ENCODE measurements around the gene SEPTIN7.
"Not testable (repeated sequence)": the region's sequence is repeated elsewhere in the genome, so short reads cannot be mapped to it uniquely, and the experiment has no call there.

The SEPTIN7 gene

DNA sequence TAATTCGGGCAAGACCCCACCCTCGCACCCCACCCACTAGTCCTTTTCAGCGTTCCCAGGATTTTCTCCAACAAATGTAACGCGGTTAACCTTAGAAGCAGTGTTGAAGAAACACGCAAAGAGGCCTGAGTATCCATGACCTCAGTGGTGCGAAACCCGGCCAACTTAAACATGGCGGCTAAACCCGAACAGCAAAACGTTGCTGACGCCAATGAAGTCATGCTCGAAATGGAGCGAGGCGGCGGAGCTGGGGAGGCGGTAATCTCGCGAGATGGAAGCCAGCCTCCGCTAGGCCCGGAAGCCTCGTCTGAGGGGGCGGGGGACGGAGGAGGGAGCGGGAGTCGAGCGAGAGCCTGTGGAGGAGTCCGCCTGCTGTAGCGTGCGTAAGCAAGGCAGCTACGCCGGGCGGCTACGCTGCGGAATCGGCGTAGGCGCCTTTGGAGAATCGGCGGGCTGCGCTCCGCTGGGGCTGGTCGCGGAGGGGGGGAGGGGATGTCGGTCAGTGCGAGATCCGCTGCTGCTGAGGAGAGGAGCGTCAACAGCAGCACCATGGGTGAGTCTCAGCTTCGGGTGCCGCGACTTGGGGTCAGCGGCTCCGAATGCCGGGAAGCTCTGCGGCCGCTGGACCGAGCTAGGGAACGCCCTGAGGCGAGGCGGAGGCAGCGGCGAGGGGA lies at the start of gene SEPTIN7:
Gene SEPTIN7, plus strand, starts transcription at position 340 of the 674 bp plus-strand sequence. Its CDS starts 153 bp downstream, at position 493.
- DNase-seq (ENCODE audit: low spot score) = peak; percentile 99

DNA sequence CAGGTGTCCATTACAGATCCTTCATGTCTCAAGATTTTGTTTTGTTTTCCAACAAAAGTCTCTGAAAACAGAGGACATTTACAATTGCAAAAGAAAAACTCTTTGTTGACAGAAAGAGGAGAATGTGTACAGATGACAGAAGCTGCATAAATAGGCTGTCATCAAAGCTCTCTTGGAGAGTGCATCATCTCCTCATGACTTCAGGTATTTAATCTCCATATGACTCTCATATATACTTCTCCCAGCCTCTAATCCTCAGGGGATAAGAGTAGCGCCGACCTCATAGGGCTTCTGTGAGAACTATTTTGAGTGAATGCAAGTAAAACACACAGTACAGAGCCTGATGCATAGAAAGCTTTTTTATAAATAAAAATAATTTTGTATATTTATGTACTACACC lies 48.1 kb upstream of the SEPTIN7 start:
- no peak for DNase-seq (ENCODE audit: low spot score)

DNA sequence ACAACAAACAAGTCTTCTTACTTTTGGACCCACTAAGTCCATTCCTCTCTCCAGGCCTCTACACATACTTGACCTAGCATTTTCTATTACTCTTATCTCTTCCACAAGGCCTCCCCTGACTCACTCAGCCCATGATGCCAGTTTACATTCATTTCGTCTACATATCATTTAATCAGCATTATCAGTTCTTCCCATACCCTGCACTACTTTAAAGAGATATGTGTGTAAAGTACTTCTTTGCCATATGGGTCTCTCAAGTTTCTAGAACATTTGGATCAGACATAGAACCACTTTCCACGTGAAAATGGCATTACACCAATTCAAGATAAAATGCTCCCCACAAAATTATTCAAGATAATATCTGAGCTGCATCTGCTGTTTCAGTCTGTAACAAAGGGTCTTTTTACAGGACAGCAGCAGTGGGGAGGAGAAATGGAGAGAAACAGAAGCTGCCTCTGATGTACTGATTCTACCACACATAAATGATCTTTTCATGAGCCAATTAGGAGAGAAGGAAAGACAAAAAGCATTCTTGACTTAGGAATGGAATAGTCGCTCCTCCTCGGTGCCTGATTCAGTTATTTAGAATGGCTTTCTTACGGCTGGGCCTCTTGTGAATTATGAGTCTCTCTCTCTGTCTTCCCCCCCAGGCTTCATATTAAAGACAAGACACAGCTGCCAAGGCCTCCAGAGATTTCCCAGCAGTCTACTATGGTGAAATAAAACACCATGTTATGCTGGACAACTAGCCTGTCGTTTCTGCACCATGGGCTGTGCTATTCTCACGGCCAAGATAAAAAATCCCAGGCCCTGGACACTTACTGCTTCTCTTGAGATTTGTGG lies 46.9 kb upstream of the SEPTIN7 start:
- DNase-seq (ENCODE audit: low spot score) = no peak

DNA sequence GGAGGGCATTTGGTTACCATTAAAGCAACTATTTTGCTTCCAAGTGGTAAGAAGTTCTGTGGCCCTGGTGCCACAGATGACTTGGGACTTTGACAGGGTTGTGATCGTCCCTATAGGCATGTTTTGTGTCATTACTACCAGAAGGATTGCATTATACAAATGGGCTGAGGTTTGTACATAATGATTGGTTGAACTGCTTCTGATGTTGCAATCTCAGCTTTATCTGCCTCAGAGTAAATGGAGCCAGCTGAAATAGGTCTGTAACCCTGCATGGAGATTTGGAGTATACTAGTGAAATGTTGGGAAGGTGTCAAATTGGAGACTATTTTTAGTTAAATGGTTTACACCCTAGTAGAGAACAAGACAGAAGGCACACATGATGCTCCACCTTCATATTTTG lies 46.1 kb upstream of the SEPTIN7 start:
- no peak for DNase-seq (ENCODE audit: low spot score)

DNA sequence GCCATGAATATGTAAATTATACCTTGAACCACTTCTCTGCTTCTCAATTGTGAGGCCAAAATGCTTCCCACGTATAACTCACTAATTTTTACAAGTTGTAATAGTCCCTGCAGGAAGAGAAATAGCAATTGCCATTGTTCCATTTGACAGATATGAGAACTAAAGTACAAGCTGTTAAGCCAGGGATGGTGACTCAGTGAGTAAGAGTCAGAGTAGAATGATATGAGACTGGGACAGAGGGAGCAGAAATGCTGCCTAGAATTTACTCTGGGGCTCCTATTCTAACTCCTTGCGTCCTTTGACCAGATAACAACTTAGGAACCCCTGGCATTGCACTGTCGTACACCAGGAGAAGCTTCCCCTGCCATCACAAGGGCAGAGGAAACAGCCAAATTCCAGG lies 45.1 kb upstream of the SEPTIN7 start:
- DNase-seq (ENCODE audit: low spot score) = no peak

DNA sequence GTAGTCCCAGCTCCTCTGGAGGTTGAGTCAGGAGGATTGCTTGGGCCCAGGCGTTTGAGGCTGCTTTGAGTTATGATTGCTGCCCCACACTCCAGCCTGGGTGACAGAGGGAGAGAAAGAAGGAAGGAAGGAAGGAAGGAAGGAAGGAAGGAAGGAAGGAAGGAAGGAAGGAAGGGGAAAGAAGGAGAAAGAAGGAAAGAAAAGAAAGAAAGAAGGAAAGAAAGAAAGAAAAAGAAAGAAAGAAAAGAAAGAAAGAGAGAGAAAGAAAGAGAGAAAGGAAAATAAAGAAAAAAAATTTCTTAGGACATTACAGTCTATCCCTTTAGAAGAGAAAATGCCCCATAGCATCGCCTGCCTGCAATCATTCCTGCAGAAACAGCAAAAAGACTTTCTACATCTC lies 44.4 kb upstream of the SEPTIN7 start:
- not testable (repeated sequence) for DNase-seq (ENCODE audit: low spot score)

DNA sequence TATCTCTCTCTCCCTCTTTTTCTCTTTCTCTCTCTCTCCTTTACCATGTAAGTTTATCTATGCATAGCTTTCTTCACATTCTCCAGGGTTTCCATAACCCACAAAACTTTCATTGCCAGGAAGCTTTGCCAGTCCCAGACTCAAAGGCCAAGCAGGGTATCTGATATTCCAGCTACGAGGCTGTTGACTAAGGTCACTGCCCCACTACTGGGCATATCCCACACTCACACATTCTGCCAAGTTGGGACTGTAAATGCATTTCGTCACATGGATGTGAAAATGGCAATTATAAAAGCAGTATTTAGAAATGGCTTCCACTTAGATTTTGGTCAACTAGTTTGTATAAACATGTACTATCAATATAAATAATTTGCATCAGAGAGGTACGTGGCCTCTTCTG lies 43.3 kb upstream of the SEPTIN7 start:
- DNase-seq (ENCODE audit: low spot score) = no peak

DNA sequence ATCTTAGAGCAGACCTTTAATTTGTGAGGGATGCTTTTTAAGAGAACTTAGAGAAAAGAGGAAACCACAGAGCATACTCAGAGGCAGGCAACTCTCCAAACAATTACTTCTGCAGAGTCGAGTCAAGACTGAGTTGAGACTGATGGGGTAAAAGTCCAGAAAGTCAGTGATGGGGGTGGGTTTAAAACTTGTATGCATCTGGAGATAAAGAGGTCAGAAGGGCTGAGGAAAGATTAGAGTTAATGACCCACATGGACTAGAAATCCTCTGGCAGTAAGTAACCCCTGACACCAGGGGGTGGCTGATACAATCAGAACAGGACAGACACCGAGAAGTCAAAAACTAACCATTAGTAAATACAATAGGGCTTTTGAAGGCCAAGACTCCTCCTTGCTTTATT lies 42.4 kb upstream of the SEPTIN7 start:
- DNase-seq (ENCODE audit: low spot score) = no peak

DNA sequence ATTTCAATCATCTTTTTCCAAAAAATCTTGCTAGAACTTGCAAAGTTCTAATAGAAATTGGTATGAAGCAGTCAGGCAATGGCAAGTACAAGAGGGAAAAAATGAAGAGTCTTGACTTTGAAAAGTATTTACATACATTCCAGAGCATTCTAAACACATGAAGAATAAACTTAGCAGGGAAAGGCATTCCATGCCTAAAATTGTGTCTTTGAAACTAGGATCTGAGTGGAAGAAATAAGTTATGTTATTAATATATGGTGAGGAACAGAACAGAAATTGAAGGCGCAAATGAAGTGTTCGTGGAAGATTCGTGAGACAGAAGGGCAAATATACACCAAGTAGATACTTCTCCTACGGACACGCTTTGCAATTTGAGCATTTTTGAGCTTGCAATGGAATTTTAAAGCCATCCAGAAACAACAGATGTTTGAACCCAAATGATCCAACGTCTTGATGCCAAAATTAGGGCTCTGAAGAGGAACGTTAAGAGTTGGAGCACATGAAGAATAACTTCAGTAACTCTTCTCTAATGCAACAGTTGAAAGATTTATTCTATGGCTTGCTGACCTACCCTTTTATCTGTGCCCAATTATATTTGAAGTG lies 40.6 kb upstream of the SEPTIN7 start:
- no peak for DNase-seq (ENCODE audit: low spot score)

DNA sequence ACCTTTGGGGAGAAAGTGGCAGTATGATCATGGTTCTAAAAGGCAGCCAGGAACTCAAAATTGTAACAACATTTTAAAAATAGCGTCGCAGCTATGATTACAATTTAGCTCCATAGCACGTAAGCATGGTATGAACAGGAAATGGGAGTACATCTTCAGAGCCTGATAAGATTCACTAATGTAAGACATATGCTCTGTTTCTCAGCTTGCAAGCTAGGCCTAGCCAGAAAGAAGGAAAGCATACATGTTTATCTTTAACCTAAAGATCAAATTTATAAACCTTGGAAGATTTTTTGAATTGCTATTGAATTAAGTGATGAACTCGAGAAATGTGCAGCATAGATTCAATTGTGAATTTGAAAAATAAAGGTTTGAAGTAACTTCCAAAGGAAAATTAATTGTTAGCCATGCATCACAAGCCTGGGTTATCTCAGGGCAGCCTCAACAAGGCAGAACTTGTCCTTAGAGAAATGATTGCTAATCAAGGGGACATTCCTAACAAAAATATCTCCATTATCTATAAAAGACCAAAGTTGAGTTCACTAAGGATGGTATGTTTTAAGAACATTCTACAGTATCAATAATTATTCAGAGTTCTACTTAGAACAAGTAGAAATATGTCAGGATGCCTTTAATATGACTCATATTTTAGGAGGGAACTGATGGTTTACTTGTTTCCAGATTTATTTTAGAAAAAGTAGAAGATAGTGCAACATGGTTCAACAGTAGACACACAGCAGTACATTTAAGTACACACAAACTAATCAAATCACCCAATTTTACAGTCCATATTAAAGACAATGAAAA lies 38.8 kb upstream of the SEPTIN7 start:
- DNase-seq (ENCODE audit: low spot score) = no peak

DNA sequence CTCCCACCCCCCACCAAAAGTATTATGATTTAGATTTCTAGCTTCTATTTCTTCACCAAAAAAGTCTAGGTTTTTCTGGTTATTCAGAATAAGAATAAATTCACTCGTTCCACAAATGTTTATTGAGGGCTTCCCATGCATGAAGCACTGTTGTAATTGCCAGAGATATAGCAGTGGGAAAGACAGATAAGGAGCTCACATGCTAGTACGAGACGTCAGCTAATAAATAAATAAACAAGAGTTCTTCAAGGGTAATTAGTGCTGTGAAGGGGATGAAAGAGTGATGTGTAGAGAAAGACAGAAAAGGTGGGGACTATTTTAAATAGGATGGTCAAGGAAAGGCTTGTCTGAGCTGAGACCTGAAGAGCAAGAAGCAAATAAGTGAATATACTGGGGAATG lies 38.1 kb upstream of the SEPTIN7 start:
- DNase-seq (ENCODE audit: low spot score) = no peak

DNA sequence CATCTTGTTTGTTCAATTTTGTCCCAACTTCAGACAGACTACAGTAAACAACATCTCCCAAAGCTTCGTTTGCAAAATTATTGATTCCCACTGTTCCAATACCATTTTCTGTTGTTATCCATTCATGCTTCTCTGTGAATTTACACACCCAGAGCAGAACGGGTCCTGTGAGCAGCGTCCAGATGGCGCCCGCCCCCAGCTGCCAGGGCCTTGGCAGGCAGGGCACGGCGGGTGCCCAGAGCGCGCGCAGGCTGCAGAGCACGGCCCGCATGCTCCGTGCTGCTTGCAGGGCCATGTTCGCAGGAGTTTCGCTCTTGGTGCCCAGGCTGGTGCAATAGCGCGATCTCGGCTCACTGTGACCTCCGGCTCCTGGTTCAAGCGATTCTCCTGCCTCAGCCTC lies 32.5 kb upstream of the SEPTIN7 start:
- DNase-seq (ENCODE audit: low spot score) = no peak

DNA sequence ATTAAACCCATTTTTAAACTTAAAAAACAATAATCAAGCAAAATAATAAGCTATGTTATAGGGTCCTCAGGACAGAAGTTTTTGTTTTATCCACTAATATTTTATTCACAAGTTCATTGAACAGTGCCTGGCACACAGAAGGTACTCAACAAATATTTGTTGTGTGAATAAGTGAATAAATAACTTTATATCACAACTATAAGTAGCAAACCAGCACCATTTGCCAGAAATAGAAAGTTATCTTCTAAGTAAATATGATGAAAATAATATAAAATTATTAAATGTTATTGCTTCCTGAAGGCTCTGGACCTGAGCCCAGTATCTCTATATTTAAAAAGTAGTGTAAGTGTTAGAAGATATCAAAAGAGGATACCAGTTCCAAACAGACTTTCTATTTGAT lies 29.1 kb upstream of the SEPTIN7 start:
- DNase-seq (ENCODE audit: low spot score) = no peak

DNA sequence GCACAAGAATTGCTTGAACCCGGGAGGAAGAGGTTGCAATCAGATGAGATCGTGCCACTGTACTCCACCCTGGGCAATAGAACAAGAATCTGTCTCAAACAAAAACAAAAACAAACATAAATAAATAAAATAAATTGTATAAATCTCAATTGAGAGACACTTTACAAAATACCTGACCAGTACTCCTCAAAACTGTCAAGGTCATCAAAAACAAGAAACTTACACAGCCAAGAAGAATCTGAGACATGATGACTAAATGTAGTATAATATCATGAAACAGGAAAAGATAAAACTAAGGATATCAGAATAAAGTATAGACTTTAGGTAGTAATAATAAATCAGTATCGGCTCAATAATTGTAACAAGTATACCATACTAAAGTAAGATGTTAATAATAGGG lies 26.9 kb upstream of the SEPTIN7 start:
- no peak for DNase-seq (ENCODE audit: low spot score)

DNA sequence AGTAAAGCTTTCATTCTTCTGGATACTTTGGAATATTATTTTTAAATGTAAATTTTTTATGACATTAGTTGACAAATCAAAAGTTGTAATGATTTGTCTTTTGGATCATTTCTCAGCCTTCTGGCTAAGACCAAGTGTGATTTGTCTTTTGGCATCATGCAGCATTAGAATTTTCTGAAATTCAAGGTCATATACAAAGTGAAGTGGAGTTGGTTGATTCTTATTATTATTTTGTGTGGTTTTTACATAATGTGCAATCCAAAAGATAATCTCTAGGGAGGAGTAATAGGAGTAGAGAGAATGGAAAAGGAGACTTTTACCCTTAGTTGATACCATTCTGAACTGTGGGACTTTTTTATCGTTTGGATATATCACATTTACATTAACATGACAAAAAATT lies 24.2 kb upstream of the SEPTIN7 start:
- no peak for DNase-seq (ENCODE audit: low spot score)

DNA sequence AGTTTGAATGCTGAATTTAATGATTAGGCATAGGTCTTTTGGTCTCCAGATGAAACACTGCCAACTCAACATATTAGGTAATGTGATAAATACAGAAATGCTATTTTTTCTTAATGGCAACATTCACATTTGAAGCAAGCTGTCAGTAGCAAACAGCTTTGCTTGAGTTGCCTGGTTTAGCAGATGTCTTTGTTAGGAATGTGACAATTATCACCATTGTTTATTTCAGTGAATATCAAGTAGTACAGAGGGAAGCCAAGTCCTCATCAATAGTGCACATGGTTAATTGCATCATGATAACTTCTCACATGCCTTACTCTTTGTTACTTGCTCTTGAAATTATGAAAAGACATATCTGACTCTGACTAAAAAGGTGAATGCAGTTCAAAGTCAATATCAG lies 23.7 kb upstream of the SEPTIN7 start:
- DNase-seq (ENCODE audit: low spot score) = no peak

DNA sequence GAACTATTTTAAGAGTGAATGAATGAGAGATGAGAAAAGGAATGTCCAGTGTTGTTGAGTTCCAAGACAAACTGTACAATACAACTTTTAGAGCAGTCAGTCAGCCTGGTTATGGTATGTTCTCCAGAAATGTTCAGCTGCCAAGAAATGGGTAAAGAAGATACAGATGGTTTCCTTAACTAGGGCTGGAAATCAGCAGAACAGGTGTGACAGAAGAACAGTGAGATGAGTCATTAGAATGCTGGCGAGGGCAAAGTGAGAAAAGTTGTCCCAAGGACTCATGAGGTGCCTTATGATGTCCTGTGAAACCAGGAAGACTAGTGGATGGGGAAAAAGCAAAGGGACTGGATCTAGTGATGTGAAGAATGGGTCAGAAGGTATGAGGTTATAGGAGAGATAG lies 20.8 kb upstream of the SEPTIN7 start:
- no peak for DNase-seq (ENCODE audit: low spot score)

DNA sequence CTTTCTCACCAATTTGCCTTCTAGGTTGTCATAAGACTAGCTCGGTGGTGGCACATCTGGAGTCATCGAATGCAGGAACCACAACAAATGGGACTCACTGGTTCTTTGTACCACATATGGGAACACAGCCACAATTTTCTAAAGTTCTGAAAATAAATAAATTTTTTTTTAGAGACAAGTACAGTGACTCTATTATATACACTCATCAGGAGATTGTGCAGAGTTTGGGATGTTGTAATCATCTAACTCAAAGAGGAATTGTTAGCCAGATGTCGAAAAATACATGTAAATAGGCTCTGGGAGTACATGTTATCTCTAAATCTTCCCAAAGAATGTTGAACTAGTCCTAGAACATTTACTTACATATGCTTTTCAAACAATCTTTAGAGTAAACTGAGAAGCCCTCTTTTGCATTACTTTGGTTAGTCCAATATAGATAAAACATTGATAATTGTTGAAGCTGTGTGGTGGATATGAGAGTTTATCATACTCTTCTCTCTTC lies 19.6 kb upstream of the SEPTIN7 start:
- DNase-seq (ENCODE audit: low spot score) = no peak

DNA sequence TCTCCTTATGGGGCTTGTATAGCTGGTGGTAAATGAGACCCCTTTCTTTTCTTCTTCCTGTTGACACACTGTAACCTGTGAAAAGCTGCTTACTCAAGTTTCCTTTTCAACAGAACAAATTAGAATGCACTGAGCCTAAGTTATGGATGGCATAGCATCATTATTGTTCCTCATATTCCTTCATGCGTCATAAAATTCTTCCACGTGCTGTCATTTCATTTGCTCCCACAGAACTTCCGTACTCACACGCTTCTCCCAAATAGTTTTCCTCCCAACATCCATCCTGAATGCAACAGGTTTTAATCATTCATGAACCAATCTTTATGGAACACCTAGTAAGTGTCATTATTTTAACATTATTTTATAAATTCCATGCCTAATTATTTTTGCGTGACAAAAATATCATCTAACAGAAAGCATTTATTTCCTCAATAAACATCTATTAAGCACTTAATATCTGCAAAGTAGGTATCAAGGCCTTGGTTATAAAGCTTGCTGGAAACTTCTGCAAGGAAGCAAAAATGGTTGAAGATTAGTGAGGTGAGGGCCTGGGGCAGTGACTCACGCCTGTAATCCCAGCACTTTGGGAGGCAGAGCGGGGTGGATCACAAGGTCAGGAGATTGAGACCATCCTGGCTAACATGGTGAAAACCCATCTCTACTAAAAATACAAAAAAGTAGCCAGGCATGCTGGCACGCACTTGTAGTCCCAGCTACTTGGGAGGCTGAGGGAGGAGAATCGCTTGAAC lies 18.9 kb upstream of the SEPTIN7 start:
- DNase-seq (ENCODE audit: low spot score) = no peak

DNA sequence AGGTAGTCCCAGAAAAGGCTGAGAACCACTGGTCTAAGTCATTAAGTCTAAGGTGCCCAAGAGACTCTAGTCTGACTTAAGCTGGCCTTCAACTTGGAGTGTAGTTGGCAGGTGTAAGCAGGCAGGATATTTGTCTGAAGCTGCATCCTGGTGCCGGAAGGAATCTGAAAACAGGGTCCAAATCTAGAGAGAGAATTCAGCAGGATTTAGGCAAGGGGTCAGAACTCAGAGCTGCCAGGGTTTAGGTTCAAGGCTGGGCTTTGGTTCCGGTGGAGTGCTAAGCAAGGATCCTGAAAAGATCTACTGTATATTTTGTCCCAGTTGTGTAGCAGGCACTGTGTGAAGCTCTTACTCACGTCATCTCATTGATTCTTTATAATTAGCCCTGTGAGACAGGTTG lies 16.5 kb upstream of the SEPTIN7 start:
- no peak for DNase-seq (ENCODE audit: low spot score)

DNA sequence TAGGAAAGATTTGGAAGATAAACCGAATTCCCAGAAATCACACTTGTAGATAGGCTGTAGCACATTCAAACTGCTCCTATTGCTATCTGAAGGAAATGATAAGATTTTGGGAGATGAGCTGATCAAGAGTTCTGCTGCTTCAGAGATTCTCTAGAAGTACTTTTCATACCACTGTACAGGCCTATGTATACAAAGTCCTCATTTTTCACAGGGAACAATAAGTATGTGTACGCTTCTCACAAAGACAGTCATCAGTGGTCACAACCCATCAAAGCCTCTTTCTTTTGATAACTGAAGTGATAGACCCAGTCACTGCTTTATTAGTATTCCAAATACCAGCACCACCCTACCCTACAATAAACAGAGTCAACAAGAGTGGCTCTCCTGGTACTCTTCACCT lies 15.6 kb upstream of the SEPTIN7 start:
- DNase-seq (ENCODE audit: low spot score) = no peak

DNA sequence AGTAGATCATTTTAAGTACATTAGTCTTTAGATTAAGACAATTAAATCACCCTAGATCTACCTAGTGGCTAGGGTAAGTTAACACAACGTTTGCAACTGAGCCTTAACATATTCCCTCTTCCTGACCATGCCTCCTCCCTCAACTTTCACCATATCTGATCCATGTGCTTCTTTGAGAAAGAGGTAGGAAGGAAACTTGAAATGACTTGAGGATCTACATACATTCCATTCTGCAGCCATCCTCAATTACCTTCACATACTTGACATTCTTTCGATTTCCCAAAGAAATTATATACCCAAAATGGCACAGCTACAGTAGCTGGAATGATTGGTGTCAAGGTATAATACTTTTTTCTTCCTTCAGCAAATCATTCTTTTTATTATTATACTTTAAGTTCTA lies 12.9 kb upstream of the SEPTIN7 start:
- DNase-seq (ENCODE audit: low spot score) = no peak
